ENCODE results near the gene PPARA.
A peak's percentile ranks its signal among the peaks of the same experiment; 100 is the strongest.

The PPARA gene

DNA sequence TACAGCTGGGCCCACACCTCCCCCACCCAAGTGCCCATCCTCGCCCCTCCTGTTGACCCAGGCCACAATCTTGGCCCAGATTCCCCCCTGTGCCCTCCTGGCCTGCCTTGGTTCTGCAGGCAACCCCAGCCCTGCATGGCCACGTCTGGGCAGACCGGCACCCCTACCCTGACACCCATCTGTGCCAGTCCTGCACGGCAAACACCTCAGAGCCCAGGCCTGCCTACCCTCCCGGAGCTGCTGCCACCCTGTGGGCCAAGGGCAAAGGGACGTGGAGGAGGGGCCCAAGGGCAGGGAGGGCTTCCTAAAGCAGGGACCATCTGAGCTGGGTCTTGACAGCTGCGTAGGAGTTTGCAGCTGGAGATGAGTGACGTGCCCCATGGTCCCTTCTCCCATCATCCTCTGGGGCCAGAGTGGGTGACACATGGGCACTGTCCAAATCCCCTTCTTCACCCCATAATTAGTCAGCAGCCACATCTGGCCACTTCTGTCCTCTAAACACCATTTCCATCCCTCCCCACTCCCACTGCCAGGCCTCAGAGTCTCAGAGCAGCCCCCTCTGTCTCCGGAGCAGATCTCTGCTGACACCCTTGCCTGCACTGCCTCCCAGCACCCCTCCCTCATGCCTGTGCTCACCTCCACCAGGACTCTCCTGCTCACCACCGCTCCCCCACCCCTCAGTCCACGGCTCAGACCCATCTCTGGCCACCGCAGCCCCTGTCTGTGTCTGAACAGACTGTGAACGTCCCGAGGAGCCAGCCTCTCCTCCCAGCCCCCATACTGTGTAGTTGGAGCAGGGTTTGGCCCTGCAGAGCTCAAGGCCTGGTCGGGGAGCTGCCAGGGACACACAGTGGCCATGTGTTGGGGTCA is 35.6 kb upstream of the PPARA start:
- DNase-seq: no peak

GRCh38 chr22:46115388-46115678 is 35.0 kb upstream of the PPARA start:
- DNase-seq: no peak

DNA sequence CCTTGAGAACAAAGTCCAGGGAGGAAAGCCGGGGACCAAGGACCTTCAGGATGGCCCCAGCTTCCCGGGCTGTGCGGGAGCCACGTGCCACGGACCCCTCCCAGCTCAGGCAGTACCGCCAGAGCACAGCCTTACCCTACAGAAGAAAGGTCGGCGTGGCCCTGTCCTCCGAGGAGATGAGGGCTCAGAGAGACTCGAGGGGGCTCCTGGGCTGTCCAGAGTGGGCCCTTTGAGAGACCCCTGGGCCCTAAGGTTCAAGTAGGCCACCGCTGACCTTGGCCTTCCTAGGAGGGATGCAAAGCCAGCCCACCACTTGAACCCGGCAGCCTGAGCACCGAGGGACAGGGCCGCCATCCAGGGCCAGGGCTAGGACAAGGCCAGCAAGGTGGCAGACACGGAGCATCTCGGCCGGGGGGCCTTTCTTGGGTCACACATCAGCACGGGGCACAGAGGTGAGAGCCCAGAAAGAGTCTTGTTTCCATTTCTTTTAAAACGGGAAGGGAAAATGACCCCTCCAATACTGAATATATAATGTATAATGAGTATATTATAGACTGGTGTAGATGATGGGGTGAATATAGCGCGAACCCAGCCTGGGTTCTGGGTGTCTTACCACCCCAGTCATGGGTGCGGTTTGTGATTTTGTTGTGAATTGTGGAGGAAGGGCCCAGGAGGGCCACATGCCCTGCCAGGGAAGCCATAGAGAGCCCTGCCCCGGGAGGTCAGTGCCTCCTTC is 34.4 kb upstream of the PPARA start:
- DNase-seq: no peak

DNA sequence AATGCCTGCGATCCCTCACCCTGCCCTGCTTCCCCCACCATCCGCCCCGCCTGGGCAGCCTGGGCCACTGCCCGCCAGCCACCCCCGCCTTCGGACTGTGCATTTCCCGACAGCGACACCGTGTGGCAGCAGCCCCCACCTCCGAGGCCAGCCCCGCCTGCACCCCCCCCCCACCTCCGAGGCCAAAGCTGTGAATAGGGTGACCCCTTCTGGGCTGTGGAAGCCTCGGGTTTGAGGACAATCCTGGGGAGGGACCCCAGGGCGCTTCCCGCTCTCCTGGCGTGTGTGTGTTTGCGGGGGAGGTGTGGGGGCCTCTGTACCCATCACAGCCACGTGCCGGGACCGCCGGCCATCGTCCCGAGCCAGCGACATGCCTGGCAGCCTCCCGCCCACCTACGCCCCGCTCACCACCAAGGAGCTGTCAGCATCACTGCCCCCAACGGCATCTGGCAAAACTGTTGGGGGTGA is 33.8 kb upstream of the PPARA start:
- DNase-seq: peak; percentile 87

DNA sequence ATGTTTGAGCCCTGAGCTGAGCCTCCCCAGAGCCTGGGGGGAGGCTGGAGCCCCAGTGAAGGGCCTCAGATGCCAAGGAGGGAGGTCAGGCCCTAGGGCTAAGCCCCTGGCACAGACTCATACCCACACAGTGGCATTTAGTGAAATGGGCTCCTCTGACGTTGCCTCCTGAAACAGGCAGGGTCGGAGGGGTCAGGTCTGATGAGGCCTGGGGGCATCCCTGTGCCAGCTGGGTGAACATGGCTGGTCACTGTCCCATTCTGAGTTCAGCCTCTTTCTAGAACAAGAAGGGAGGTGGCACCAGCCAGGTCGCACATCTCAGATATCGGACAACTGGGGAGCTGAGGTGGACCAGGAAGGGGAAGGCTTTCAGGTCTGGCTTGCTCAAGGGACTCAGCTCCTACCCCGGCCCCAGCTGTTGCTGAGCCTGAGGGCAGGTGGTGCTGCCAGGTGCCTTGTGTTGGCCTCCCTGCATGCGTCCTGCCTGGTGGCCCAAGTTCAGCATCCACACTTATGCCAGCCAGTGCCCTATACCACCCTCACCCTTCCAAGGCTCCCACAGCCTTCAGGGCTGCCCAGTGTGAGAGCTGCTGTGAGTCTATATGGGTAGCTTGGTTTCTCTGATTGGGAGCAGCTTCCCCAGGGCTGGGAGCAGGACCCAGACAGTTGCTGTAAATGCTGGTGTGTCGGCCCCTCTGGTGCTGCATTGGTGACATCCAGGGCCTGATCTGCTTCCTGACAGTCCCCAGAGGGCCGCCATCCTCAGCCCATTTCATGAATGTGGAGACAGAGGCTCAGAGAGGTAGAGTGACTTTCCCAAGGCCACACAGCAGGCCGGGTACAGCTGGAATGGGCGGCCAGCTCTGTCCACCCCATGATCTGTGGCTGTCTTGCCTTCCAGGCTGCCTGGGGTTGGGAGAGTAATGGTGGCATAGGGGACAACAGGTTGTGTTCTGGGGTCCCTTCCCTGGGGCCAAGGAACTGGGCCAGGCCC is 32.8 kb upstream of the PPARA start:
- DNase-seq: no peak

- DNase-seq: no peak
These were observed 31.1 kb upstream of the PPARA start for GRCh38 chr22:46119093-46119728.

GRCh38 chr22:46119729-46120419 is 30.5 kb upstream of the PPARA start:
- peak; percentile 60 for DNase-seq

DNA sequence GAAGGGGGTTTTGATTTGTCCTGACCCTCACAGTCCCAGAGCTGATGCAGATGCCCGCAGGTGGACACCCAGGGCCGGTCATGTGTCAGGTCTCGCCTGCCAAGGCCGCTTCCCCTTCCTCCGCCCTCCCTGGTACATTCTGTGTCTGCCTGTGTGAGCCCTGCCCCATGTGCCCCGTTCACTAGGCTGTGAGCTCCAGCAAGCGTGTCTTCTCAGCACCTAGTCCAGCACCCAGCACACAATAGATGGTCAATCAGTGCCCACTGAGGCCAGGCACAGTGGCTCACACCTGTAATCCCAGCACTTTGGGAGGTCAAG is 29.9 kb upstream of the PPARA start:
- no peak for DNase-seq

- no peak for DNase-seq
These were observed 29.2 kb upstream of the PPARA start for GRCh38 chr22:46121079-46121478.

DNA sequence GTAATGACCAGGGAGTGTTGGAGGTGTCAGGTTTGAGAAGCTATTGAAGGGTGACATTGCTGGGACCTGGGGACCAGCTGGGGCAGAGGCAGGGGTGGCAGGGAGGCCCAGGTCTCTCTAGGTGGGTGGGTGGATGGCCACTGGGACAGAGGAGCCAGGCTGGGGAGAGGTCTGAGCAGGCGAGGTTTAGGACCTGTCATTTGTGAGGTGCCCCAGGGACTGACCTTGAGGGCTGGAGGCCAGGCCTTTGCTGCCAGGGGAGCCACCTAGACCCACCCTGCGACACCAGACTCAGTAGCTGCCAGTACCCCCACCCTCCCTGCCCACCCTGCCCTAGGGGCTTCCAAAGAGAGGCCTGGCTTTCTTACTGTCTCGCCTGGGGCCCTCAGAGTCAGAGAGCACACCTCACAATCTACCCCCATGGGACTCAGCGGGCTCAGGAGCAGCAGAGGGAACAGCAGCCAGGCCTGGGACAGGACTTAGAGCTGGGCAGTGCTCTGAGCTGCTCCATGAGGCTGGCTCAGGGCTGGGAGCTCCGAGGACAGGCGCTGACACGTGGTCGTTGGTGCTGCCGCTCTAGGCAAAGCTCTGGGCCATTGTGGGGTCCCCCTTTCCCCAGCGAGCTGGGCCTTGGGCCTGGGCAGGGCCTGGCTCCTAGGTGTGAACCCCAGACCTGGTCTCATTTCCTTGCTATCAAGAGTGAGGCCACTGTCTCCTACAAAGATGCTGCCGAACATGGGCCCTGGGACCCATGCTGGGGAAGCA is 28.6 kb upstream of the PPARA start:
- DNase-seq: no peak

DNA sequence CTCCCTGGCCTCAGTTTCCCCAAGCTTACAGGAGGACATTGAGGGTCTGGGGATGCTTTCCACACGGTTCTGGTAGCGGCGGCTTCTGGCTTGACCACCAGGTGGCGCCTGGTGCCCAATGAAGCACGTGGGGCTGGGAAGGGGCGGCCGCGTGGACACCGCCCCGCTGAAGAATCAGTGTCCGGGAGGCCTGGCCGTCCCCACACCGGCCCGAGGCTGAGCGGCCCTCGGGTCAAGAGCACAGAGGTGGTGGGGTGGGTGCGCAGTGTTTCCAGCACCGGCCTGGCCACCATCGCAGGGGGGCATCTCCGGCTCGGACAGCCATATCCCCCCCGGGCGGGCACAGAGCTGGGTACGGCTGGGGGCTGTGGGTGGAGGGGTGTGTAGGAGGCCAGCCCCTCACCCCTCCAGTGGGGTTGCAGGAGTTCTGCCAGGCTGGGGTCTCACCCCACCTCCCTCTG is 27.8 kb upstream of the PPARA start:
- DNase-seq: peak; percentile 64

GRCh38 chr22:46122980-46123693 is 27.2 kb upstream of the PPARA start:
- DNase-seq: no peak

GRCh38 chr22:46123694-46124382 is 26.5 kb upstream of the PPARA start:
- DNase-seq: no peak

- no peak for DNase-seq
These were observed 25.8 kb upstream of the PPARA start for GRCh38 chr22:46124383-46125144.

DNA sequence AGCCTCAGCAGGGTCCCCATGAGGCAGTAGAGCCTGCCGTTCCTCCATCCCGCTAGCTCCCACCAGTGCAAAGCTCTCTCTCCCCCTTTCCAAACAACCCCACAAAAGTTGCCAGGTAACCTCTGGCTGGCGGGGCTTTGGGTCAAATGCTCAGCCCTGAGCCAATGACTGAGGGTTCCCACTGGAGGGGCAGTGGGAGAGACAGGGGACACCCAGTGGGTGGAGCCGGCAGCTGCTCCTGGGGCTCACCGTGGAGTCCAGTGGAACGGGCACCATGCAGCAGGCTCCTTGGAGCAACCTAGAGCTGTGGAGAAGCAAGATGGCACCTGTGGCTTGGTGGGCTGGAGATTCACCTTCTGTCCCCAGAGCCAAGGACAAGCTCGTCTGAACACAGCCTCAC is 25.0 kb upstream of the PPARA start:
- no peak for DNase-seq

DNA sequence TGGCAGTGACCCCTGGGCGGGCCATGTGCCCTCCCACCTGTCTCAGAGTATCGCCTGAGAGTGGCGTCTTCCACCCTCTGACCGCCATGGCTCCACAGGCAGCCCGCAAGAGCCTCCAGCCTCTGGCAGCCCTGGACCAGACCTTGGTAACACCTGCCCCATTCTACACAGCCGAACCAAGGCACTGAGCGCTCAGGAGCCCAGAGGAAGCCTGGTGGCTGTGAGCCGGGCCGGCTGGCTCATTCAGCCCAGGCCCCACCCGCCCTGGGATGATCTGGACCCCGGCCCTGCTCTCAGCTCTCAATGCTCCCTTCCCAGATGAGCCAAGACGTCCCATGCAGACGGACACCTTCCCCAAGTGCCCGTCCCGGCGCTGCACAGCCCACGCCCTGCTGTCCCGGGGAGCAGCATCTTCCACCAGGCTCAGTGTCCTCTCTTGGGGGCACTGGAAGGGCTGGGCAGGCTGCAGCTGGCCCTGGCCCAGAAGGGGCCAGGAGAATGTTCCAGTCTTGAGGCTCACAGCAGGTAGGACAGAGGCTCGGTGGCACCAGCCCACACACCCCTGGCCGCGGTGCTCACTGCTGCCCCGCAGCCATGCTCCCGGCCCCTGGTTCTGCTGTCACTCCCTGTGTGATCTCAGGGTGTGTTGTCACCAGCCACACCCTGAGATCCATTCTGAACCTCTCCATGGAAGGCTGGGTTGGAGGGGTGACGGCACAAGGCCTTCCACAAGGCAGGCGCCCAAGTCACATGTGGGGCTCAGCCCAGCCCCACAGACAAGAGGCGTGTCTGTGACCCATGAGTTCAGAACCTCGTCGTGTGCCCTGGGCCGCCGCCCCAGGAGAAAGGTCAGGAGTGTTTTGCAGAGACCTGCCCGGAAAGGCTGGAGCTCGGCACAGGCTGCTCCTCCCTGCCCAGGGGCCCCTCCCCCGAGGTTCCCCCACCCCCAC is 24.2 kb upstream of the PPARA start:
- DNase-seq: no peak

DNA sequence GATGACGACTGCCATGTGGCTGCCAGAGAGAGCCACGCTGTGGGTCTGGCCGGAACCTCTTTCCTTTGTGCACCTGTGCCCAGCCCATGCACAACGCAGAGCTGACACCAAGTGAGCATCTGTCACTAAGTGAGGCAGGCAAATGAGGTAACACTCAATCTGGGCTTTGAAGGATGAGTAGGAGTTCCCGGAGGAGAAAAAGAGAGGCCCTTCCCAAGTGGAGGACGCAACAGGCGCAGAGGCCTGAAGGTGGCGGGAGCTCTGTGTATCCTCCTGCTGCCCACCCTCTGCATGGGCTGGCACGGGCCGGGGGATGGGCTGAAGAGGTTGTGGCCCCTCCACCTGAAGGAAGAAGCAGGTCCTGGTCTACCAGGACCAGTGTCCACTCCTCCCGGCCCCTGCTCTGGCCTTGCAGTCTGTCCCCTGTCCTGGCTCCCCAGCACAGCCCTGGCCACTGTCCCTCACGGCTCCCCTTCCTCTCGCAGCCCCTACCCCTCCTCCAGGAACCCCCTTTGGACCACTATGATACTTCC is 23.4 kb upstream of the PPARA start:
- no peak for DNase-seq

Measured in fibroblast of skin of scalp (primary cell).